CD8-positive, alpha-beta memory T cell (primary cell): ENCODE results near the gene CCNB2. TPM values are rescaled to one million over a fixed set of nuclear protein-coding genes. Genes with fewer than 3 reads are reported as not detected.
A peak's percentile ranks its signal among the peaks of the same experiment; 100 is the strongest.

ENCODE experiments used
- CTCF ChIA-PET: fragments of 350-600 bp; sonication (Branson Sonifier 250); formaldehyde crosslinking; loops from one replicate; lab custom pipeline; 2021; ENCODE audit warnings: antibody characterized with exemption; lab: Charles Lee
- POLR2A ChIA-PET: fragments of 350-600 bp; sonication (Branson Sonifier 250); formaldehyde crosslinking; loops from one replicate; lab custom pipeline; 2021; ENCODE audit warnings: antibody characterized with exemption; lab: Charles Lee
- DNase-seq, 5 donors: peaks; one replicate each; pipeline versions ENCODE4 v3.0.0 to v3.0.0-alpha.2; 2020 to 2022; ENCODE audit warnings: mixed read lengths in 1 of 5
- H3K27ac ChIP-seq: one replicate; pipeline ENCODE4 v1.7.0; 2013; ENCODE audit warnings: low read depth, mild to moderate bottlenecking, low read length, moderate library complexity
- H3K27me3 ChIP-seq: 2 replicates; pipeline ENCODE4 v1.7.0; 2013; ENCODE audit warnings: low read length, mild to moderate bottlenecking; ENCODE audit not compliant: insufficient read depth, poor library complexity, severe bottlenecking
- H3K36me3 ChIP-seq: 2 replicates; pipeline ENCODE4 v1.7.0; 2013; ENCODE audit warnings: mild to moderate bottlenecking, low read length, moderate library complexity; ENCODE audit not compliant: insufficient read depth
- H3K4me1 ChIP-seq: 2 replicates; pipeline ENCODE4 v1.7.0; 2013; ENCODE audit warnings: mild to moderate bottlenecking, low read length, moderate library complexity; ENCODE audit not compliant: insufficient read depth
- H3K4me3 ChIP-seq: 2 replicates; pipeline ENCODE4 v1.7.0; 2013; ENCODE audit warnings: mild to moderate bottlenecking, low read length
- H3K9me3 ChIP-seq: 2 replicates; pipeline ENCODE4 v1.7.0; 2013; ENCODE audit warnings: mild to moderate bottlenecking, low read length
- H3K27ac Mint-ChIP-seq, 8 donors: one replicate each; pipeline ENCODE4 v1.8.0; 2020 to 2021; ENCODE audit warnings: mixed read lengths in 8 of 8, mild to moderate bottlenecking in 6 of 8, inconsistent platforms in 3 of 8, moderate library complexity in 3 of 8
- H3K27me3 Mint-ChIP-seq, 2 donors: one replicate each; pipeline ENCODE4 v1.8.0; 2020 to 2021; ENCODE audit warnings: mixed read lengths in 2 of 2, mild to moderate bottlenecking in 1 of 2, moderate library complexity in 1 of 2
- H3K36me3 Mint-ChIP-seq, 3 donors: one replicate each; pipeline ENCODE4 v1.8.0; 2020 to 2021; ENCODE audit warnings: mixed read lengths in 3 of 3, inconsistent platforms in 1 of 3, mild to moderate bottlenecking in 1 of 3
- H3K4me1 Mint-ChIP-seq, 3 donors: one replicate each; pipeline ENCODE4 v1.8.0; 2020 to 2021; ENCODE audit warnings: mixed read lengths in 3 of 3, inconsistent platforms in 1 of 3, mild to moderate bottlenecking in 1 of 3
- H3K4me3 Mint-ChIP-seq, 7 donors: one replicate each; pipeline ENCODE4 v1.8.0; 2020 to 2021; ENCODE audit warnings: mixed read lengths in 7 of 7, mild to moderate bottlenecking in 6 of 7, moderate library complexity in 4 of 7, inconsistent platforms in 2 of 7
- H3K9me3 Mint-ChIP-seq, 5 donors: one replicate each; pipeline ENCODE4 v1.8.0; 2020 to 2022; ENCODE audit warnings: mixed read lengths in 5 of 5, mild to moderate bottlenecking in 3 of 5, moderate library complexity in 2 of 5, inconsistent platforms in 1 of 5
- polyA plus RNA-seq: library from polyadenylated mRNA; unstranded; fragments of 300-500 nt; fragmentation: Illumina TruSeq; gene quantifications from one replicate; pipeline ENCODE4 v1.2.3, GENCODE V29; 2021
- total RNA-seq, 2 experiments: library from RNA; stranded (reverse); gene quantifications; one replicate each; pipeline ENCODE4 v1.2.3, GENCODE V29; 2021

Gene CCNB2
- total and polyA plus RNA-seq, 3 experiments from 2014 or later = 0.51 to 30.3 (median 28.2) TPM

- CTCF ChIA-PET = no interaction called here
- no peaks in the 10 kb centered on the region for H3K27me3 ChIP-seq
- H3K4me3 ChIP-seq = no peak overlapping the region
- Mint-ChIP-seq H3K4me3 (no peak overlapping the region), H3K27ac (no peak overlapping the region), H3K9me3 (no peaks in the 10 kb centered on the region), H3K36me3 (no peaks in the 10 kb centered on the region), H3K27me3 (no peaks in the 10 kb centered on the region), H3K4me1 (no peaks in the 10 kb centered on the region)
- no peak overlapping the region for H3K27ac ChIP-seq
- POLR2A ChIA-PET = no interaction called here
- no peak for DNase-seq
- no peaks in the 10 kb centered on the region for H3K36me3 ChIP-seq
- no peaks in the 10 kb centered on the region for H3K9me3 ChIP-seq
- no peaks in the 10 kb centered on the region for H3K4me1 ChIP-seq
These were observed 47.9 kb downstream of the CCNB2 start for GRCh38 chr15:59152694-59153450.

DNA sequence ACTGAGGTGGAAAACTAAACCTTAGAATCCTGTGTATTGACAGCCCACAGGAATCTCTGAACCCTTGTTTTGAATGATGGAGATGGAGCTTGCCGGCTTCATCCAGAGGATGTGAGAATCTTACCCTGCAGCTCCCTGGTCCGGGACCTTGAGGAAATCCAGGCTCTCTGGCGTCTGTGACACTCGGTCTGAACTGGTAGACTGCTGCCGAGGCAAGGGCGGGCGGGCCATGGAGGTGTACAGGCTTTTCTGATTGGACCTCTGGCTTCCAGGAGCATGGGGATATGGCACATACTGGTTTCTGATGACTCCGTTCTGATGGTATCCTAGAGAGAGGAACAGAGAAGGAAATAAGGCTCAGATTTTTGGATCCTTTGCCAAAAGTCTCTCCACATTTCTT lies 48.5 kb downstream of the CCNB2 start:
- CTCF ChIA-PET = no interaction called here
- H3K9me3 ChIP-seq = no peaks in the 10 kb centered on the region
- POLR2A ChIA-PET = no interaction called here

DNA sequence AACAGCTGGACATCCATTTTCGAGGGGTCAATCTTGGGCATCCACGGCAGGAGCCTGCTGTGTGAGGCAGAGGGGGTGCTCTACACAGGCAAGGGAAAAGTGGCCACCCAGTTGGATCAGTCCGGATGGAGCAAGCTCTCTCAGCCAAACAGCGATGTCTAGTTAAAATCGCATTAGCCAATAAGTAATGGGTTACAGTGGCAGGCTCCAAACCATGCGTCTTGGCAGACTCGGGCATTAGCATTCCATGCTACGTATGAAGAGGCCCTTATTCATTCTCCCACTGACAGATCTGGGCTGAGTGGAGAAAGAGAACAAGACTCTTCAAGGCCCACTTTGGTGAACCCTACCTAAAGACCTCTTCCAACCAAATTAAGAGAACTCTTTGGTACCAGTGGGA lies 49.3 kb downstream of the CCNB2 start:
- H3K36me3 ChIP-seq = no peaks in the 10 kb centered on the region
- H3K27ac ChIP-seq = no peak overlapping the region
- no peaks in the 10 kb centered on the region for H3K4me1 ChIP-seq
- H3K27ac Mint-ChIP-seq = no peak overlapping the region
- peaks cover 0 to 2% of the 10 kb centered on the region in 2 donors for H3K27me3 Mint-ChIP-seq
- no peak overlapping the region for H3K4me3 ChIP-seq
- H3K4me1 Mint-ChIP-seq = no peaks in the 10 kb centered on the region
- no peaks in the 10 kb centered on the region for H3K9me3 Mint-ChIP-seq
- H3K9me3 ChIP-seq = no peaks in the 10 kb centered on the region
- CTCF ChIA-PET = no interaction called here
- POLR2A ChIA-PET = no interaction called here
- no peaks in the 10 kb centered on the region for H3K27me3 ChIP-seq
- no peak overlapping the region for H3K4me3 Mint-ChIP-seq
- no peak for DNase-seq
- no peaks in the 10 kb centered on the region for H3K36me3 Mint-ChIP-seq

More for the DNA sequence above, 48.5 kb downstream of the CCNB2 start:
- no peaks in the 10 kb centered on the region for H3K27me3 ChIP-seq
- Mint-ChIP-seq H3K9me3 (no peaks in the 10 kb centered on the region), H3K4me3 (no peak overlapping the region), H3K27ac (no peak overlapping the region), H3K27me3 (no peaks in the 10 kb centered on the region), H3K36me3 (no peaks in the 10 kb centered on the region), H3K4me1 (no peaks in the 10 kb centered on the region)
- DNase-seq = no peak
- no peaks in the 10 kb centered on the region for H3K36me3 ChIP-seq
- H3K4me1 ChIP-seq = no peaks in the 10 kb centered on the region
- no peak overlapping the region for H3K4me3 ChIP-seq
- no peak overlapping the region for H3K27ac ChIP-seq

GRCh38 chr15:59155431-59155830 lies 50.5 kb downstream of the CCNB2 start:
- Histone ChIP-seq H3K36me3 (no peaks in the 10 kb centered on the region), H3K9me3 (no peaks in the 10 kb centered on the region), H3K27ac (no peak overlapping the region), H3K4me1 (no peaks in the 10 kb centered on the region), H3K4me3 (no peak overlapping the region), H3K27me3 (no peaks in the 10 kb centered on the region)
- H3K36me3 Mint-ChIP-seq = no peaks in the 10 kb centered on the region
- no peak for DNase-seq
- H3K27me3 Mint-ChIP-seq = peaks cover 0 to 2% of the 10 kb centered on the region in 2 donors
- ChIA-PET POLR2A (no interaction called here), CTCF (no interaction called here)
- no peaks in the 10 kb centered on the region for H3K4me1 Mint-ChIP-seq
- no peaks in the 10 kb centered on the region for H3K9me3 Mint-ChIP-seq
- H3K4me3 Mint-ChIP-seq = no peak overlapping the region
- no peak overlapping the region for H3K27ac Mint-ChIP-seq

DNA sequence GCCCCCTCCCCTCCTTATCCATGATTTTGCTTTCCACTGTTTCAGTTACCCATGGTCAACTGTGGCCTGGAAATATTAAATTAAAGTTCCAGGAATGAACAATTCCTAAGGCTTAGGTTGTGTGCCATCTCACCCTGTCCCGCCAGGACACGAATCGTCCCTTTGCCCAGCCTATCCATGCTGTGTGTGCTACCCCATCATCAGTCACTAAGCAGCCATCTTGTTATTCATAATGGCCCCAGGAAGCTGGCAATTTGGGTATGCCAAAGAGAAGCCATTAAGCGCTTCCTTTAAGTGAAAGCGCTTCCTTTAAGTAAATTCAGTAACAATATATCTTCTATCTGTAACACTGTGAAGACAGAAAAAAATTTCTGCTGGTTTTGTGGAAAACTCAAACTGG lies 52.5 kb downstream of the CCNB2 start:
- Histone ChIP-seq H3K27me3 (no peaks in the 10 kb centered on the region), H3K4me3 (no peak overlapping the region), H3K27ac (no peak overlapping the region), H3K36me3 (no peaks in the 10 kb centered on the region), H3K4me1 (no peaks in the 10 kb centered on the region), H3K9me3 (no peaks in the 10 kb centered on the region)
- H3K36me3 Mint-ChIP-seq = no peaks in the 10 kb centered on the region
- H3K27me3 Mint-ChIP-seq = peaks cover 0 to 2% of the 10 kb centered on the region in 2 donors
- DNase-seq = no peak
- no peaks in the 10 kb centered on the region for H3K9me3 Mint-ChIP-seq
- ChIA-PET POLR2A (no interaction called here), CTCF (no interaction called here)
- H3K4me1 Mint-ChIP-seq = no peaks in the 10 kb centered on the region
- H3K27ac Mint-ChIP-seq = no peak overlapping the region
- no peak overlapping the region for H3K4me3 Mint-ChIP-seq

DNA sequence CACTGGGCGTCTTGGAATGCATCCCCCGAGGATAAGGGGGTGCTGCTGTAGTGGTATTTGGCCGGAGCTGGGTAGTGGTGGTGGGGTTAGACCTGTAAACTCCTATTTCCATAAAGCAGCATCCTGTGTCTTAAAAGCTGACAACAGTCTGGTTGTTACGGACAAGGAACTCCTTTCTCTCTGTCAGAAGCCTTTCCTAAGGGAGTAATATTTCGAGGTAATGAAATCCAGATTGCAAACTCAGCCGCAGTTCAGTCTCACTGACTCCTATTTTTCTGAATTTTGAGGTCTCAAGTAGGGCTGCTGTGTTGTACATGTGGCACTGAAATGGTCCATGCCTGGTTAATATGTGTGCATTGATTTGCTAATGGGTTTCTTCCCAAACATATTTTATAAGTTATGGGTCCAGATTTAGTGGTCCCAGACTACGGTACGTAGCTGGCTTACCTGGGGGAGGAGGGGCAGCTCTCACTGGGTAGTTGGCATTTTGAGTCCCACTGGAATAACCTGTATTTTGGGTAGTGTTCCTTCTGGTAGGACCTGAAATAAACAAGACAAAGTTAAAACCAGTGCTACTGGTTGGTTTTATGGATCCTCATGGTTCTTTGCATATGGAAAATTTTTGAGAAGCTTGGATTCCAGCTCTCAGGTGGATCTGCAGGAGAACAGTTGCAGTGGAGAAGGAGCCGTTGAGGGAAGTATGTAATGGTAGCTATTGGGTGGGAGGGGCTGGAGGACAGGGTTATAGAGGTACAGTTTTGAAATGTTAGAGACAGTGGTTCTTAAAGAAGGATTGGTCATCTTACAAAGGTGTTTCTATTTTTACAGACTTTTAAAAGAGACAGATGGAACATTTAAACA lies 53.1 kb downstream of the CCNB2 start:
- Mint-ChIP-seq H3K4me3 (no peak overlapping the region), H3K4me1 (no peaks in the 10 kb centered on the region), H3K27me3 (peaks cover 0 to 2% of the 10 kb centered on the region in 2 donors), H3K9me3 (no peaks in the 10 kb centered on the region), H3K27ac (peak overlapping the region in 1 of 8 donors; percentile 7), H3K36me3 (no peaks in the 10 kb centered on the region)
- H3K27me3 ChIP-seq = no peaks in the 10 kb centered on the region
- H3K4me3 ChIP-seq = no peak overlapping the region
- no peaks in the 10 kb centered on the region for H3K36me3 ChIP-seq
- H3K27ac ChIP-seq = no peak overlapping the region
- H3K4me1 ChIP-seq = no peaks in the 10 kb centered on the region
- CTCF ChIA-PET = no interaction called here
- no peaks in the 10 kb centered on the region for H3K9me3 ChIP-seq
- no peak for DNase-seq
- POLR2A ChIA-PET = no interaction called here

DNA sequence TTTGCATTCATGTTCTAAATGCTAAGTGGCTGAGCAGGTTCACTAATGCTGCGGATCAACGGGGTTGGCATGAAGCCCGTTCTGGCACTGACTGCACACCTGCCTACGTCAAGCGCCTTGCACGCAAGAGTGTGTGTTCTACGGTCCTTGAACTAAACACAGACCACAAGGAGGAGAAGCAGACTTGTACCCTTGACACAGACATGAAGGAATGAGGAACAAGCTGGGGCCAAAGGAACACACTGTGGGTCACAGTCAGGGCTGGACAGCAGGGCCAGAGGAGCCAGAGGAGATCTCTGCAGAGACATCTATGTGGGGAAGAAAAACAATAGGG lies 53.7 kb downstream of the CCNB2 start:
- Mint-ChIP-seq H3K9me3 (no peaks in the 10 kb centered on the region), H3K4me3 (peak overlapping the region in 1 of 7 donors; percentile 62), H3K27ac (peak overlapping the region in 1 of 8 donors; percentile 7), H3K4me1 (no peaks in the 10 kb centered on the region), H3K36me3 (no peaks in the 10 kb centered on the region), H3K27me3 (peaks cover 0 to 2% of the 10 kb centered on the region in 2 donors)
- Histone ChIP-seq H3K4me3 (no peak overlapping the region), H3K9me3 (no peaks in the 10 kb centered on the region), H3K27ac (no peak overlapping the region), H3K27me3 (no peaks in the 10 kb centered on the region), H3K4me1 (no peaks in the 10 kb centered on the region), H3K36me3 (no peaks in the 10 kb centered on the region)
- ChIA-PET POLR2A (no interaction called here), CTCF (no interaction called here)
- DNase-seq = no peak

GRCh38 chr15:59159210-59159609 lies 54.3 kb downstream of the CCNB2 start:
- H3K27me3 ChIP-seq = no peaks in the 10 kb centered on the region
- no peaks in the 10 kb centered on the region for H3K9me3 ChIP-seq
- H3K4me1 Mint-ChIP-seq = no peaks in the 10 kb centered on the region
- no peaks in the 10 kb centered on the region for H3K9me3 Mint-ChIP-seq
- no peak overlapping the region for H3K27ac ChIP-seq
- H3K27ac Mint-ChIP-seq = no peak overlapping the region
- H3K4me1 ChIP-seq = no peaks in the 10 kb centered on the region
- ChIA-PET POLR2A (no interaction called here), CTCF (no interaction called here)
- H3K4me3 ChIP-seq = no peak overlapping the region
- DNase-seq = no peak
- peaks cover 0 to 2% of the 10 kb centered on the region in 2 donors for H3K27me3 Mint-ChIP-seq
- H3K36me3 Mint-ChIP-seq = no peaks in the 10 kb centered on the region
- peak overlapping the region in 1 of 7 donors; percentile 70 for H3K4me3 Mint-ChIP-seq
- no peaks in the 10 kb centered on the region for H3K36me3 ChIP-seq
